Measurements from ENCODE around the gene WDR64.

DNA sequence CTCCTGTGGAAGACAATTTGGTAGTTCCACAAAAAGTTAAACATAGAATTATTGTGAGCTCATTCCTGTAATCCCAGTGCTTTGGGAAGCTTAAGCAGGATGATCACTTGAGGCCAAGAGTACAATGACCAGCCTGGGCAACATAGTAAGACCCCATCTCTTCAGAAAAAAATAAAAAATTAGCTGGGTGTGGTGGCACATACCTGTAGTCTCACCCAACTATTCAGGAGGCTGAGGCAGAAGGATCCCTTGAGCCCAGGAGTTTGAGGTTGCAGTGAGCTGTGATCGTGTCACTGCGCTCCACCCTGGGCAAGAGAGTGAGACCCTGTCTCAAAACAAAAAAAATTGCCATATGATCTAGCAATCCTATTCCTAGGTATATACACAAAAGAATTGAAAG lies 7.8 kb upstream of the WDR64 start:
- TF ChIP-seq, protein P1, sequence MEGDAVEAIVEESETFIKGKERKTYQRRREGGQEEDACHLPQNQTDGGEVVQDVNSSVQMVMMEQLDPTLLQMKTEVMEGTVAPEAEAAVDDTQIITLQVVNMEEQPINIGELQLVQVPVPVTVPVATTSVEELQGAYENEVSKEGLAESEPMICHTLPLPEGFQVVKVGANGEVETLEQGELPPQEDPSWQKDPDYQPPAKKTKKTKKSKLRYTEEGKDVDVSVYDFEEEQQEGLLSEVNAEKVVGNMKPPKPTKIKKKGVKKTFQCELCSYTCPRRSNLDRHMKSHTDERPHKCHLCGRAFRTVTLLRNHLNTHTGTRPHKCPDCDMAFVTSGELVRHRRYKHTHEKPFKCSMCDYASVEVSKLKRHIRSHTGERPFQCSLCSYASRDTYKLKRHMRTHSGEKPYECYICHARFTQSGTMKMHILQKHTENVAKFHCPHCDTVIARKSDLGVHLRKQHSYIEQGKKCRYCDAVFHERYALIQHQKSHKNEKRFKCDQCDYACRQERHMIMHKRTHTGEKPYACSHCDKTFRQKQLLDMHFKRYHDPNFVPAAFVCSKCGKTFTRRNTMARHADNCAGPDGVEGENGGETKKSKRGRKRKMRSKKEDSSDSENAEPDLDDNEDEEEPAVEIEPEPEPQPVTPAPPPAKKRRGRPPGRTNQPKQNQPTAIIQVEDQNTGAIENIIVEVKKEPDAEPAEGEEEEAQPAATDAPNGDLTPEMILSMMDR (conservative IDR thresholded peaks at IDR 0.05): no peak
- TF ChIP-seq EZH2 (IDR thresholded peaks at IDR 0.05; ENCODE audit: low read depth): no peak
